H9 (cell line): ENCODE results near the gene CPNE5. TPM values are rescaled to one million over a fixed set of nuclear protein-coding genes. Genes with fewer than 3 reads are reported as not detected.

ENCODE experiments used
- DNase-seq: peaks from one replicate; pipeline ENCODE4 v3.0.0-alpha.2; 2017
- H2AFZ ChIP-seq: one replicate; pipeline ENCODE4 v1.6.1; 2013; ENCODE audit warnings: mild to moderate bottlenecking, low read length, control low read depth, moderate library complexity
- H2AK5ac ChIP-seq: 2 replicates; pipeline ENCODE4 v1.6.1; 2013; ENCODE audit warnings: low read length, control low read depth, mixed read lengths; ENCODE audit not compliant: insufficient read length
- H2BK120ac ChIP-seq: one replicate; pipeline ENCODE4 v1.6.1; 2013; ENCODE audit warnings: low read depth, mild to moderate bottlenecking, low read length, control low read depth, inconsistent platforms; ENCODE audit not compliant: poor library complexity, severe bottlenecking
- H2BK12ac ChIP-seq: 2 replicates; pipeline ENCODE4 v1.6.1; 2013; ENCODE audit warnings: low read length, control low read depth, mixed read lengths, low read depth; ENCODE audit not compliant: insufficient read length
- H2BK15ac ChIP-seq: 2 replicates; pipeline ENCODE4 v1.6.1; 2013; ENCODE audit warnings: low read depth, low read length, control low read depth
- H2BK20ac ChIP-seq: one replicate; pipeline ENCODE4 v1.6.1; 2013; ENCODE audit warnings: low read depth, mild to moderate bottlenecking, low read length, control low read depth, inconsistent platforms; ENCODE audit not compliant: poor library complexity, severe bottlenecking
- H2BK5ac ChIP-seq: 2 replicates; pipeline ENCODE4 v1.6.1; 2013; ENCODE audit warnings: low read length, control low read depth, mixed read lengths; ENCODE audit not compliant: insufficient read length
- H3K14ac ChIP-seq: 2 replicates; pipeline ENCODE4 v1.6.1; 2013; ENCODE audit warnings: low read length, control low read depth; ENCODE audit not compliant: insufficient read depth
- H3K18ac ChIP-seq: 2 replicates; pipeline ENCODE4 v1.6.1; 2013; ENCODE audit warnings: low read depth, mild to moderate bottlenecking, mixed read lengths, low read length, control low read depth; ENCODE audit not compliant: insufficient read length
- H3K23ac ChIP-seq: 2 replicates; pipeline ENCODE4 v1.6.1; 2013; ENCODE audit warnings: low read length, control low read depth, mixed read lengths, low read depth; ENCODE audit not compliant: insufficient read length
- H3K23me2 ChIP-seq: 2 replicates; pipeline ENCODE4 v1.6.1; 2013; ENCODE audit warnings: low read depth, mild to moderate bottlenecking, mixed read lengths, low read length, control low read depth; ENCODE audit not compliant: insufficient read length, poor library complexity, severe bottlenecking
- H3K27ac ChIP-seq: 2 replicates; pipeline ENCODE4 v1.5.1; 2013; ENCODE audit warnings: low read length, control low read depth, mixed read lengths, low read depth; ENCODE audit not compliant: insufficient read length
- H3K27me3 ChIP-seq: 2 replicates; pipeline ENCODE4 v1.6.1; 2013; ENCODE audit warnings: low read length, control low read depth, inconsistent platforms; ENCODE audit not compliant: insufficient read depth
- H3K4ac ChIP-seq: 2 replicates; pipeline ENCODE4 v1.6.1; 2013; ENCODE audit warnings: low read depth, mild to moderate bottlenecking, control low read depth, inconsistent platforms, low read length, moderate library complexity
- H3K4me1 ChIP-seq: 2 replicates; pipeline ENCODE4 v1.6.1; 2013; ENCODE audit warnings: low read length, control low read depth, inconsistent platforms; ENCODE audit not compliant: insufficient read depth
- H3K4me2 ChIP-seq: 2 replicates; pipeline ENCODE4 v1.6.1; 2013; ENCODE audit warnings: low read length, control low read depth, mixed read lengths; ENCODE audit not compliant: insufficient read length, insufficient read depth
- H3K56ac ChIP-seq: 2 replicates; pipeline ENCODE4 v1.6.1; 2013; ENCODE audit warnings: low read depth, mild to moderate bottlenecking, mixed read lengths, low read length, control low read depth; ENCODE audit not compliant: insufficient read length
- H3K79me1 ChIP-seq: 2 replicates; pipeline ENCODE4 v1.6.1; 2013; ENCODE audit warnings: low read depth, mild to moderate bottlenecking, moderate library complexity, low read length, control low read depth, inconsistent platforms; ENCODE audit not compliant: insufficient read depth, poor library complexity, severe bottlenecking
- H3K79me2 ChIP-seq: 2 replicates; pipeline ENCODE4 v1.6.1; 2013; ENCODE audit warnings: low read length, control low read depth, inconsistent platforms; ENCODE audit not compliant: insufficient read depth
- H3K9ac ChIP-seq: 2 replicates; pipeline ENCODE4 v1.6.1; 2013; ENCODE audit warnings: low read length, control low read depth, mixed read lengths; ENCODE audit not compliant: insufficient read length; ENCODE audit errors: extremely low read depth
- H3K9me3 ChIP-seq: one replicate; pipeline ENCODE4 v1.6.1; 2013; ENCODE audit warnings: low read depth, low read length, inconsistent platforms; ENCODE audit not compliant: control insufficient read depth
- H3T11ph ChIP-seq: one replicate; pipeline ENCODE4 v1.6.1; 2013; ENCODE audit warnings: mild to moderate bottlenecking, low read length, control low read depth, inconsistent platforms
- H4K20me1 ChIP-seq: one replicate; pipeline ENCODE4 v1.6.1; 2013; ENCODE audit not compliant: control insufficient read depth, insufficient read length, insufficient read depth
- H4K5ac ChIP-seq: 2 replicates; pipeline ENCODE4 v1.6.1; 2013; ENCODE audit warnings: low read depth, mild to moderate bottlenecking, mixed read lengths, low read length, control low read depth; ENCODE audit not compliant: insufficient read length
- H4K8ac ChIP-seq: replicated peaks from 2 replicates; pipeline ENCODE4 v1.6.1; 2013; ENCODE audit warnings: low read length, control low read depth, mixed read lengths, low read depth; ENCODE audit not compliant: insufficient read length
- H4K91ac ChIP-seq: 2 replicates; pipeline ENCODE4 v1.6.1; 2013; ENCODE audit warnings: low read depth, mild to moderate bottlenecking, moderate library complexity, mixed read lengths, low read length, control low read depth; ENCODE audit not compliant: insufficient read length
- H3K27ac Mint-ChIP-seq, 3 experiments: 2 replicates in 2 of 3; 3 replicates in 1 of 3; pipeline ENCODE4 v1.8.0; 2020 to 2021; ENCODE audit warnings: mixed read lengths in 3 of 3, mild to moderate bottlenecking in 1 of 3, moderate library complexity in 1 of 3
- H3K27me3 Mint-ChIP-seq: 2 replicates; pipeline ENCODE4 v1.8.0; 2021; ENCODE audit warnings: low read depth, mild to moderate bottlenecking, moderate library complexity, mixed read lengths
- H3K36me3 Mint-ChIP-seq, 3 experiments: 2 replicates in 2 of 3; 3 replicates in 1 of 3; pipeline ENCODE4 v1.8.0; 2020 to 2021; ENCODE audit warnings: low read depth in 3 of 3, mixed read lengths in 3 of 3; ENCODE audit not compliant: insufficient read depth in 1 of 3
- H3K4me1 Mint-ChIP-seq, 2 experiments: 2 replicates each; pipeline ENCODE4 v1.8.0; 2020; ENCODE audit warnings: mixed read lengths in 2 of 2
- H3K4me3 Mint-ChIP-seq, 2 experiments: 2 replicates in 1 of 2; 3 replicates in 1 of 2; pipeline ENCODE4 v1.8.0; 2020 to 2021; ENCODE audit warnings: mild to moderate bottlenecking in 2 of 2, mixed read lengths in 2 of 2, moderate library complexity in 1 of 2
- H3K9me3 Mint-ChIP-seq, 2 experiments: 2 replicates in 1 of 2; 3 replicates in 1 of 2; pipeline ENCODE4 v1.8.0; 2020; ENCODE audit warnings: mild to moderate bottlenecking in 2 of 2, mixed read lengths in 2 of 2, moderate library complexity in 1 of 2
- WGBS: extraction: QIAGEN DNeasy Blood & Tissue Kit; methylation state at CpG from one replicate; pipeline ENCODE4 v1.1.7; 2013; ENCODE audit warnings: missing lambda C conversion rate, low lambda C conversion rate, mixed read lengths; ENCODE audit not compliant: insufficient read length; ENCODE audit errors: extremely low coverage; 5-methylcytosine and 5-hydroxymethylcytosine counted together
- total RNA-seq: library from RNA; stranded (reverse); gene quantifications from 2 replicates; pipeline ENCODE4 v1.2.1, GENCODE V29; 2021
- TF ChIP-seq, protein P1 (sequence below): fragments of 200-600 bp; sonication (generic); conservative IDR thresholded peaks from 3 replicates; pipeline ENCODE4 v1.8.0; 2021; ENCODE audit warnings: antibody characterized with exemption, mild to moderate bottlenecking

Gene CPNE5
- total RNA-seq, 1 experiment from 2014 or later = 0.52 TPM

DNA sequence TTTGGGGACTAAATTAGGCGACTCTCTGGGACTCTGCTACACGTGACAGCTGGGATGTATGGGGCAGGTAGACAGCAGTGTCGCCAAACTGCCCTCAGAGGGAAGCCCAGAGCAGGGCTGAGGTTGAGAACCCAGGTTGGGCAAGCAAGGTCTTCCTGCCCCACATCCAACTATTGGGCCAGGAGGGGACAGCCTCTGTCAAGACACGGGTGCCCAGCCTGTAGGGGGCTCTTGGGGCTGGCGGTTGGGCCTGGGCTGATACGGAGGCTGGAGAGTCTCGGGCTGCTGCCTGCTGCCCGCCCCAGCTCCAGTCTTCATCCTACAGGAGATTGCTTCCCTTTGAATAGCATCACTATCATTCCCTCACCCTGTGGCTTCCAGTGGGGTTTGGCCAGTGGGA, 33.3 kb downstream of the CPNE5 start:
- no peak overlapping the region for H2BK5ac ChIP-seq
- no peak overlapping the region for H3K9ac ChIP-seq
- no peak overlapping the region; a peak in 1 of 5 replicates for H3K4me3 Mint-ChIP-seq
- DNase-seq = peak; percentile 67
- no peak overlapping the region for H3K4ac ChIP-seq
- H3K23me2 ChIP-seq = no peaks in the 10 kb centered on the region
- no peaks in the 10 kb centered on the region for H3K36me3 Mint-ChIP-seq
- H4K20me1 ChIP-seq = no peaks in the 10 kb centered on the region
- WGBS = no CpG with 5 or more reads among the region's 8 CpGs
- H3K14ac ChIP-seq = no peak overlapping the region; the same call in 1 of the 2 replicates
- no peak overlapping the region for H3K27ac ChIP-seq
- TF ChIP-seq, protein P1, sequence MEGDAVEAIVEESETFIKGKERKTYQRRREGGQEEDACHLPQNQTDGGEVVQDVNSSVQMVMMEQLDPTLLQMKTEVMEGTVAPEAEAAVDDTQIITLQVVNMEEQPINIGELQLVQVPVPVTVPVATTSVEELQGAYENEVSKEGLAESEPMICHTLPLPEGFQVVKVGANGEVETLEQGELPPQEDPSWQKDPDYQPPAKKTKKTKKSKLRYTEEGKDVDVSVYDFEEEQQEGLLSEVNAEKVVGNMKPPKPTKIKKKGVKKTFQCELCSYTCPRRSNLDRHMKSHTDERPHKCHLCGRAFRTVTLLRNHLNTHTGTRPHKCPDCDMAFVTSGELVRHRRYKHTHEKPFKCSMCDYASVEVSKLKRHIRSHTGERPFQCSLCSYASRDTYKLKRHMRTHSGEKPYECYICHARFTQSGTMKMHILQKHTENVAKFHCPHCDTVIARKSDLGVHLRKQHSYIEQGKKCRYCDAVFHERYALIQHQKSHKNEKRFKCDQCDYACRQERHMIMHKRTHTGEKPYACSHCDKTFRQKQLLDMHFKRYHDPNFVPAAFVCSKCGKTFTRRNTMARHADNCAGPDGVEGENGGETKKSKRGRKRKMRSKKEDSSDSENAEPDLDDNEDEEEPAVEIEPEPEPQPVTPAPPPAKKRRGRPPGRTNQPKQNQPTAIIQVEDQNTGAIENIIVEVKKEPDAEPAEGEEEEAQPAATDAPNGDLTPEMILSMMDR = peak; percentile 49
- no peak overlapping the region for H4K8ac ChIP-seq
- H3K27me3 ChIP-seq = no peaks in the 10 kb centered on the region
- H3K79me1 ChIP-seq = no peaks in the 10 kb centered on the region
- H3K9me3 Mint-ChIP-seq = no peaks in the 10 kb centered on the region; a peak in 1 of 5 replicates
- H2AK5ac ChIP-seq = no peak overlapping the region
- H2BK20ac ChIP-seq = no peak overlapping the region
- no peak overlapping the region for H3T11ph ChIP-seq
- no peaks in the 10 kb centered on the region; the same call in 1 of the 2 replicates for H3K4me1 ChIP-seq
- peaks cover 52% of the 10 kb centered on the region for H3K27me3 Mint-ChIP-seq
- no peak overlapping the region for H3K23ac ChIP-seq
- H3K79me2 ChIP-seq = no peaks in the 10 kb centered on the region
- H2BK15ac ChIP-seq = no peak overlapping the region
- no peak overlapping the region for H2BK120ac ChIP-seq
- H3K18ac ChIP-seq = no peak overlapping the region
- no peak overlapping the region for H4K5ac ChIP-seq
- no peak overlapping the region for H3K56ac ChIP-seq
- no peak overlapping the region for H2AFZ ChIP-seq
- H3K9me3 ChIP-seq = no peaks in the 10 kb centered on the region
- H3K27ac Mint-ChIP-seq = no peak overlapping the region
- H3K4me1 Mint-ChIP-seq = peaks cover 19 to 58% of the 10 kb centered on the region in 2 experiments
- no peak overlapping the region for H2BK12ac ChIP-seq
- H4K91ac ChIP-seq = no peak overlapping the region
- H3K4me2 ChIP-seq = no peak overlapping the region
